Vagina (tissue), 2 donors: ENCODE results near the gene NUDT16L1.

Experiments
- CTCF ChIP-seq, 3 experiments: fragments of 450-650 bp in 2 of 3; fragments of 200-600 bp in 1 of 3; sonication (generic) in 1 of 3; IDR thresholded peaks; one replicate each; pipeline ENCODE4 v1.5.1; 2017 to 2019; ENCODE audit warnings: antibody characterized with exemption in 3 of 3, mild to moderate bottlenecking in 2 of 3, moderate library complexity in 2 of 3
- POLR2A ChIP-seq, 2 donors: fragments of 450-650 bp; IDR thresholded peaks; one replicate each; pipeline ENCODE4 v1.6.1; 2017; ENCODE audit warnings: antibody characterized with exemption in 2 of 2, mild to moderate bottlenecking in 2 of 2, moderate library complexity in 2 of 2
- POLR2AphosphoS5 ChIP-seq, 2 donors: sonication (generic); formaldehyde crosslinking; IDR thresholded peaks; one replicate each; pipeline ENCODE4 v1.9.0; 2017; ENCODE audit warnings: antibody characterized with exemption in 2 of 2, mild to moderate bottlenecking in 2 of 2, low read depth in 1 of 2; ENCODE audit not compliant: insufficient read depth in 1 of 2

DNA sequence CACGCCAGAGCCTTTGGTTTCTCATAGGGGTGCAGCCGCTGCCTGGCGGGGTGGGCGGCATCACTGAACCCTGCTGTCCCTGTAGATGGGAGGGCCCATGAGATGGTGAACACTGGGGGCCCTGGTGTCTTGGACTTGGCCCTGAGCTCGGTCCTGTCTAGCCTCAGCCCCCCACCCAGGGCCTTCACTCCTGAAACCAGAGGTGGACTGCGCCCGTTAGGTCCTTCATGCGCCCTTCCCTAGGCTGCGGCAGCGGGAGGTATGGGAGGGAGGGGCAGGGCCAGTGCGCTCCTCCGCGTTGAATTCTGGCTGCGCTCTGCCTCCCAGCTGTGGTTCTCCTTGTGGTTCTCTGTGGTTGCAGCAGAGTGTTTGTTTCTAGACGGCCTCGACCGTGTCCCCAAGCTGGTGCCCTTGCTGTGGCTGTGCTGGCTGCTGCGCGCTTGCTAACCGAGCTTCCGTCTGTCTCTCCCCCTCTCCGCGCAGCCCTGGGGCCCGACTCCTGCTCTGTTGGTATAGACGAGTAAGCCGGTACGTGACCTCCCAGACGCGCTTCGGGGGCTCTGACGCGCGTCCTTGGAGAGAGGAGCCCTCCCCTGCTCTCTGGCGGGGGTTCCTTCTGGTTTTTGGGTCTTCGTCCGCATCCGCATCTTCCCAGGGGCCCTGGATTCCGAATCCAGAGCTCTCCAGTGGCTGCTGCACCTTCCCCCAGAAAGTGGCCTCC lies 7.4 kb upstream of the NUDT16L1 start:
- TF ChIP-seq POLR2A (IDR thresholded peaks at IDR 0.05) = no peak
- no peak for TF ChIP-seq CTCF (IDR thresholded peaks at IDR 0.05)
- no peak for TF ChIP-seq POLR2AphosphoS5 (IDR thresholded peaks at IDR 0.05; ENCODE audit: insufficient read depth in 1 of 2, low read depth in 1 of 2)
